Spleen (tissue), 11 donors: ENCODE data around the gene ARL8B. TPM values are rescaled to one million over a fixed set of nuclear protein-coding genes. Genes with fewer than 3 reads are reported as not detected.
A peak's percentile ranks its signal among the peaks of the same experiment; 100 is the strongest.

Source experiments
- DNase-seq: peaks from one replicate; pipeline ENCODE4 v3.0.0-alpha.2; 2020
- H3K27ac ChIP-seq, 8 donors: fragments of 200-600 bp; sonication (generic) in 7 of 8; 1 replicate in 4 of 8; 2 replicates in 4 of 8; pipeline versions ENCODE4 v1.5.0 to v1.8.0; 2016 to 2021; ENCODE audit warnings: inconsistent platforms in 4 of 8, mild to moderate bottlenecking in 4 of 8, moderate library complexity in 1 of 8
- H3K27me3 ChIP-seq, 7 donors: fragments of 200-600 bp; sonication (generic) in 6 of 7; replicated peaks in 1 of 7; 1 replicate in 4 of 7; 2 replicates in 3 of 7; pipeline versions ENCODE4 v1.5.0 to v1.8.0; 2016 to 2021; ENCODE audit warnings: inconsistent platforms in 3 of 7, mild to moderate bottlenecking in 1 of 7
- H3K36me3 ChIP-seq, 6 donors: fragments of 200-600 bp; sonication (generic) in 5 of 6; 1 replicate in 4 of 6; 2 replicates in 2 of 6; pipeline versions ENCODE4 v1.5.0 to v1.8.0; 2016 to 2021; ENCODE audit warnings: inconsistent platforms in 2 of 6
- H3K4me1 ChIP-seq, 6 donors: fragments of 200-600 bp; sonication (generic) in 5 of 6; 1 replicate in 3 of 6; 2 replicates in 3 of 6; pipeline versions ENCODE4 v1.5.0 to v1.8.0; 2016 to 2021; ENCODE audit warnings: inconsistent platforms in 3 of 6
- H3K4me3 ChIP-seq, 8 donors: fragments of 200-600 bp; sonication (generic) in 7 of 8; 1 replicate in 4 of 8; 2 replicates in 4 of 8; pipeline versions ENCODE4 v1.5.0 to v1.8.0; 2016 to 2021; ENCODE audit warnings: inconsistent platforms in 4 of 8, mild to moderate bottlenecking in 4 of 8, moderate library complexity in 2 of 8
- H3K9me3 ChIP-seq, 8 donors: fragments of 200-600 bp; sonication (generic) in 7 of 8; 1 replicate in 4 of 8; 2 replicates in 4 of 8; pipeline versions ENCODE4 v1.5.0 to v1.8.0; 2016 to 2021; ENCODE audit warnings: inconsistent platforms in 4 of 8
- CTCF ChIP-seq, 11 experiments: fragments of 200-600 bp in 7 of 11; fragments of 450-650 bp in 4 of 11; sonication (generic) in 4 of 11; IDR thresholded peaks in 8 of 11; conservative IDR thresholded peaks in 3 of 11; 1 replicate in 7 of 11; 2 replicates in 4 of 11; pipeline versions ENCODE4 v1.4.0 to v1.8.0; 2016 to 2021; ENCODE audit warnings: antibody characterized with exemption in 11 of 11, inconsistent platforms in 4 of 11, mild to moderate bottlenecking in 1 of 11
- POLR2A ChIP-seq, 3 donors: fragments of 450-650 bp; IDR thresholded peaks; one replicate each; pipeline ENCODE4 v1.5.1; 2017; ENCODE audit warnings: antibody characterized with exemption in 3 of 3, mild to moderate bottlenecking in 1 of 3
- POLR2AphosphoS5 ChIP-seq, 3 donors: sonication (generic); formaldehyde crosslinking; IDR thresholded peaks; one replicate each; pipeline ENCODE4 v1.5.1; 2017; ENCODE audit warnings: antibody characterized with exemption in 3 of 3
- WGBS, 5 donors: extraction: QIAGEN DNeasy Blood & Tissue Kit in 3 of 5; methylation state at CpG; one replicate each; pipeline versions ENCODE4 v1.1.5 to v1.1.7; 2013 to 2018; 5-methylcytosine and 5-hydroxymethylcytosine counted together
- intact Hi-C: fragments of 100-400 bp; cut with DNase I; formaldehyde crosslinking; loops from one replicate; pipeline ENCODE4 v1.15.0; 2023; ENCODE audit warnings: low total_unique reads
- polyA plus RNA-seq, 3 donors: library from polyadenylated mRNA; stranded (reverse); fragments of 200-250 nt; gene quantifications; one replicate each; pipeline ENCODE4 v1.2.1, GENCODE V29; 2013
- total RNA-seq, 7 donors: library from RNA; depleted of rRNA in 3 of 7; stranded (reverse); fragments of >200 nt in 3 of 7; fragmentation: NEBNext Ultra II Directional in 4 of 7; extraction: Animal tissue kit (Norgen Biotek cat#: 25700) in 4 of 7; gene quantifications; one replicate each; pipeline versions ENCODE4 v1.1.0 to v1.2.1, GENCODE V29; 2016 to 2021
- donor health status: healthy with polysubstance abuse.
- donor health status: DM: no; HTN: no; CAD: no; lungs with moderate emphysema.
- donor health status: DM: no; HTN: no; CAD: no.
- donor health status: Bipolar disorder and iron deficiency.
- donor health status: healthy.
- donor health status: DM: no; HTN: no; CAD: no.
- donor health status: DM: yes; HTN: yes; CAD: no.

Gene ARL8B
- total and polyA plus RNA-seq, 10 donors = 23.0 to 120 (median 58.9) TPM

DNA sequence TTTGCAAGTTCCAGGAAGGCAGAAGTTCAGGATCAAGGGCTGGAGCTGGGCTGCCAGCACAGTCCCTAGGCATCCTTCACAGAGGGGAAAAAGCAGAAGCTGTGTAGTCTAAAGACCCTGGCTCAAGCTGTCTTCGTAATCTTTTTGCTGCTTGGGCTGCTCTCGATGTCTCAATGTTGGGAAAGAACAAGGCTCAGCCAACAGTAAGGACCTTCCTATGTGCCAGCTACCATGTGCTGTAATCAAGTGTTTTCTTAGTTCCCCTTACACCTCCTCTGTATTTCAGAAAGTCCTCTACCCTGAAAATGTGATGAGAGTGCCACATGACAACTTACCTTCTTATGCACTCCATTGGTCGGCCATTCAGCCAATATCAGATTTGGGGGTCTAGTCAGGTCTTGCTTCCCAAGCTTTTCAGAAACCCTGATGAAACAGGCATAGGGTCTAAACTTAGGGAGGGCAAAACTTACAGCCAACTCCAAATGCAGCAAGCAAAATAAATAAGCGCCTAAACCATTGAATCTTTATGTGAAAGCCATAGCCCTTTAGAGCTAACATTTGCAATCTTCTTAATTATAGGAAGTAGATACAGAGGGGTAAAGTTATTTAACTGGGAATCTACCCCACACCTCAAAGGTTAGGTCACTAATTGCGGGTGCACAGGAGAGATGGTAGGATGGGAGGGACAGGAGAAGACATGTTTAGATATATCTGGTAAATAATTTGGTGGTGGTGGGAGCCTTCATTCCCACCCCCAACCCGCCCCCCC, 64.2 kb downstream of the ARL8B start:
- 38 to 55% (median 47%) methylated on average over 6 of the region's 6 CpGs for WGBS, 5 donors
- Histone ChIP-seq H3K4me3 (peak overlapping the region in 7 of 8 donors; percentile 72 to 99 (median 88)), H3K4me1 (peaks cover 28 to 86% (median 83%) of the 10 kb centered on the region in 6 donors), H3K36me3 (peaks cover 0 to 17% (median 0%) of the 10 kb centered on the region in 6 donors), H3K27ac (peak overlapping the region; percentile 89 to 100 (median 99)), H3K27me3 (no peaks in the 10 kb centered on the region), H3K9me3 (no peaks in the 10 kb centered on the region)
- TF ChIP-seq CTCF (IDR thresholded peaks at IDR 0.05 in 8 of 11, conservative IDR thresholded peaks at IDR 0.05 in 3 of 11) = no peak
- TF ChIP-seq POLR2AphosphoS5 (IDR thresholded peaks at IDR 0.05) = peak in 1 of 3 donors; percentile 54
- no peak for DNase-seq
- intact Hi-C loops = loop anchor here (5.0 kb wide), 1 partner anchor 64 kb away; the partner anchor contains the start of gene ARL8B

GRCh38 chr3:5186858-5187155, 64.7 kb downstream of the ARL8B start:
- TF ChIP-seq CTCF (IDR thresholded peaks at IDR 0.05 in 8 of 11, conservative IDR thresholded peaks at IDR 0.05 in 3 of 11) (no peak), POLR2A (IDR thresholded peaks at IDR 0.05) (no peak), POLR2AphosphoS5 (IDR thresholded peaks at IDR 0.05) (no peak)
- peak overlapping the region; percentile 89 to 100 (median 99) for H3K27ac ChIP-seq
- peaks cover 0 to 12% (median 0%) of the 10 kb centered on the region in 6 donors for H3K36me3 ChIP-seq
- H3K27me3 ChIP-seq = no peaks in the 10 kb centered on the region
- peak overlapping the region; percentile 72 to 99 (median 92) for H3K4me3 ChIP-seq
- WGBS, 5 donors = 5 to 17% (median 8%) methylated on average over 8 of the region's 8 CpGs
- H3K4me1 ChIP-seq = peaks cover 34 to 86% (median 84%) of the 10 kb centered on the region in 6 donors
- intact Hi-C loops = loop anchor here (5.0 kb wide), 1 partner anchor 65 kb away; the partner anchor contains the start of gene ARL8B
- no peak for DNase-seq
- no peaks in the 10 kb centered on the region for H3K9me3 ChIP-seq

GRCh38 chr3:5187156-5187919, 65.2 kb downstream of the ARL8B start, which contains the start of gene EDEM1:
EDEM1 (plus strand) TSS chr3:5187707; CDS start chr3:5187806, 99 bp downstream.
- intact Hi-C loops = loop anchor here (5.0 kb wide), 1 partner anchor 65 kb away; the partner anchor contains the start of gene ARL8B
- H3K27me3 ChIP-seq = no peaks in the 10 kb centered on the region
- peak within 1 kb of the TSS; percentile 89 to 100 (median 99) for H3K27ac ChIP-seq
- DNase-seq = peak; percentile 100
- 0 to 1% (median 1%) methylated on average over 30 to 78 of the region's 78 CpGs for WGBS, 5 donors
- H3K4me1 ChIP-seq = peaks cover 39 to 86% (median 84%) of the 10 kb centered on the region in 6 donors
- H3K4me3 ChIP-seq = peak within 1 kb of the TSS; percentile 72 to 99 (median 92)
- no peaks in the 10 kb centered on the region for H3K9me3 ChIP-seq
- H3K36me3 ChIP-seq = peaks cover 0 to 6% (median 0%) of the 10 kb centered on the region in 6 donors
- TF ChIP-seq POLR2AphosphoS5 (IDR thresholded peaks at IDR 0.05) (peak; percentile 88 to 92 (median 92)), POLR2A (IDR thresholded peaks at IDR 0.05) (peak in 2 of 3 donors; percentile 76 to 84), CTCF (IDR thresholded peaks at IDR 0.05 in 8 of 11, conservative IDR thresholded peaks at IDR 0.05 in 3 of 11) (peak in 2 of 11 experiments; percentile 24 to 52)
